Heart left ventricle (tissue), 16 donors: ENCODE results near the gene PCSK5. TPM values are rescaled to one million over a fixed set of nuclear protein-coding genes. Genes with fewer than 3 reads are reported as not detected.

ENCODE experiments used
- ATAC-seq, 4 donors: fragments of 200-7000 bp; cut with Tn5 transposase; one replicate each; pipeline ENCODE4 v1.9.1; 2020 to 2022; ENCODE audit warnings: moderate library complexity in 4 of 4, mild to moderate bottlenecking in 3 of 4, moderate number of reproducible peaks in 1 of 4
- DNase-seq, 5 donors: peaks; one replicate each; pipeline ENCODE4 v3.0.0-alpha.2; 2020
- H3K27ac ChIP-seq, 12 donors: fragments of 200-600 bp; sonication (generic) in 4 of 12; one replicate each; pipeline versions ENCODE4 v1.5.0 to v1.8.0; 2016 to 2022; ENCODE audit warnings: mild to moderate bottlenecking in 2 of 12
- H3K27me3 ChIP-seq, 9 donors: fragments of 200-600 bp; sonication (generic) in 2 of 9; one replicate each; pipeline versions ENCODE4 v1.5.1 to v1.8.0; 2016 to 2022; ENCODE audit warnings: mild to moderate bottlenecking in 3 of 9
- H3K36me3 ChIP-seq, 9 donors: fragments of 200-600 bp; sonication (generic) in 2 of 9; one replicate each; pipeline versions ENCODE4 v1.5.0 to v1.8.0; 2018 to 2022; ENCODE audit warnings: mild to moderate bottlenecking in 2 of 9
- H3K4me1 ChIP-seq, 12 donors: fragments of 200-600 bp; sonication (generic) in 4 of 12; one replicate each; pipeline versions ENCODE4 v1.5.0 to v1.8.0; 2016 to 2022; ENCODE audit warnings: mild to moderate bottlenecking in 3 of 12
- H3K4me3 ChIP-seq, 12 donors: fragments of 200-600 bp; sonication (generic) in 4 of 12; one replicate each; pipeline versions ENCODE4 v1.5.0 to v1.8.0; 2017 to 2022; ENCODE audit warnings: mild to moderate bottlenecking in 9 of 12, moderate library complexity in 4 of 12
- H3K9me3 ChIP-seq, 12 donors: fragments of 200-600 bp; sonication (generic) in 4 of 12; one replicate each; pipeline versions ENCODE4 v1.5.0 to v1.8.0; 2016 to 2022; ENCODE audit warnings: mild to moderate bottlenecking in 1 of 12
- CTCF ChIP-seq, 12 donors: fragments of 200-600 bp; sonication (generic) in 4 of 12; IDR thresholded peaks; one replicate each; pipeline versions ENCODE4 v1.5.0 to v1.8.0; 2018 to 2022; ENCODE audit warnings: antibody characterized with exemption in 12 of 12, mild to moderate bottlenecking in 5 of 12
- POLR2A ChIP-seq, 2 donors: fragments of 450-650 bp; IDR thresholded peaks; one replicate each; pipeline ENCODE4 v1.6.1; 2017; ENCODE audit warnings: antibody characterized with exemption in 2 of 2, mild to moderate bottlenecking in 2 of 2, moderate library complexity in 2 of 2
- WGBS, 4 donors: extraction: QIAGEN DNeasy Blood & Tissue Kit in 2 of 4; methylation state at CpG; one replicate each; pipeline versions ENCODE4 v1.1.5 to v1.1.7; 2013 to 2018; 5-methylcytosine and 5-hydroxymethylcytosine counted together
- intact Hi-C, 10 donors: fragments of 100-400 bp; cut with DNase I; formaldehyde crosslinking; loops; one replicate each; pipeline versions ENCODE4 v1.11.1 to v1.14.2; 2022
- polyA plus RNA-seq, 2 donors: library from polyadenylated mRNA; stranded (reverse); fragments of 200-250 nt; gene quantifications; one replicate each; pipeline ENCODE4 v1.2.3, GENCODE V29; 2013
- total RNA-seq, 9 donors: library from RNA; depleted of rRNA in 2 of 9; stranded (reverse); fragments of >200 nt in 2 of 9; fragmentation: NEBNext Ultra II Directional in 3 of 9; extraction: Animal tissue kit (Norgen Biotek cat#: 25700) in 3 of 9; gene quantifications; one replicate each; pipeline versions ENCODE4 v1.1.0 to v1.2.4, GENCODE V29; 2016 to 2023
- donor health status: ischemic (EF 13 %, LVEDD 7.1; RV severe dilation, severe dysfunction).
- donor health status: healthy with polysubstance abuse.
- donor health status: DM: no; HTN: yes; CAD: no.
- donor health status: DM: no; HTN: no; CAD: no.
- donor health status: ischemic (EF 25% LVEDD 6.9; RV normal size, moderate dysfunction).
- donor health status: ischemic (EF 25% LVEDD 5.7; RV mildly dilated, moderate dysfunction).
- donor health status: healthy.
- donor health status: DM: yes; HTN: yes; CAD: no.
- donor health status: ischemic (EF 35%, LVEDD 5.7; RV mildly dilated, moderate dysfunction).
- donor health status: nonischemic (EF 11% LVEDD 7.7; RV severe dilation, severe dysfunction).
- donor health status: DM: yes; HTN: yes; CAD: no.
- donor health status: PGD.
- donor health status: ischemic (EF 29% LVEDD 5.4; RV normal size, mild dysfunction).
- donor health status: nonischemic (EF 23%, LVEDD 6.1; RV moderate dilation, normal function).

PCSK5 gene
- total and polyA plus RNA-seq, 11 donors: 1.3 to 13.6 (median 5.9) TPM

- 24 to 50% (median 40%) methylated on average over 1 of the region's 1 CpG for WGBS, 4 donors
- Histone ChIP-seq H3K9me3 (no peaks in the 10 kb centered on the region), H3K27me3 (no peaks in the 10 kb centered on the region), H3K4me3 (no peak overlapping the region), H3K36me3 (no peaks in the 10 kb centered on the region), H3K27ac (no peak overlapping the region), H3K4me1 (peaks cover 0 to 15% (median 2%) of the 10 kb centered on the region in 12 donors)
- no peak for TF ChIP-seq POLR2A (IDR thresholded peaks at IDR 0.05)
- no peak for TF ChIP-seq CTCF (IDR thresholded peaks at IDR 0.05)
- ATAC-seq: no peak
- no peak for DNase-seq
- intact Hi-C loops: loop anchor here in 3 of 10 donors (5.0 to 10.0 kb wide), 2 partner anchors 302 to 304 kb away; no protein-coding TSS in a partner anchor
Measured at GRCh38 chr9:76400534-76401096, 510.1 kb downstream of the PCSK5 start.

GRCh38 chr9:76401176-76401575 is 510.7 kb downstream of the PCSK5 start:
- ATAC-seq (no peak), DNase-seq (no peak)
- Histone ChIP-seq H3K4me1 (peaks cover 0 to 9% (median 0%) of the 10 kb centered on the region in 12 donors), H3K27me3 (no peaks in the 10 kb centered on the region), H3K36me3 (no peaks in the 10 kb centered on the region), H3K9me3 (no peaks in the 10 kb centered on the region), H3K27ac (no peak overlapping the region), H3K4me3 (no peak overlapping the region)
- intact Hi-C loops: loop anchor here in 3 of 10 donors (5.0 to 10.0 kb wide), 2 partner anchors 301 to 304 kb away; no protein-coding TSS in a partner anchor
- WGBS, 4 donors: 87 to 91% (median 89%) methylated on average over 2 of the region's 2 CpGs
- no peak for TF ChIP-seq CTCF (IDR thresholded peaks at IDR 0.05)
- TF ChIP-seq POLR2A (IDR thresholded peaks at IDR 0.05): no peak

GRCh38 chr9:76401580-76402354 is 511.3 kb downstream of the PCSK5 start:
- H3K4me3 ChIP-seq: no peak overlapping the region
- H3K27me3 ChIP-seq: no peaks in the 10 kb centered on the region
- H3K36me3 ChIP-seq: no peaks in the 10 kb centered on the region
- H3K27ac ChIP-seq: no peak overlapping the region
- intact Hi-C loops: loop anchor here in 4 of 10 donors (2.0 to 10.0 kb wide), 3 partner anchors 301 to 303 kb away; no protein-coding TSS in a partner anchor
- WGBS, 4 donors: 80 to 84% (median 82%) methylated on average over 3 of the region's 3 CpGs
- TF ChIP-seq CTCF (IDR thresholded peaks at IDR 0.05) (no peak), POLR2A (IDR thresholded peaks at IDR 0.05) (no peak)
- DNase-seq (no peak), ATAC-seq (no peak)
- H3K4me1 ChIP-seq: peaks cover 0 to 9% (median 0%) of the 10 kb centered on the region in 12 donors
- no peaks in the 10 kb centered on the region for H3K9me3 ChIP-seq

GRCh38 chr9:76403352-76403751 is 512.9 kb downstream of the PCSK5 start:
- Histone ChIP-seq H3K4me3 (peak overlapping the region in 2 of 12 donors; percentile 12 to 32), H3K27ac (peak overlapping the region in 6 of 12 donors; percentile 2 to 77 (median 38)), H3K27me3 (no peaks in the 10 kb centered on the region), H3K9me3 (no peaks in the 10 kb centered on the region), H3K36me3 (no peaks in the 10 kb centered on the region), H3K4me1 (peaks cover 0 to 9% (median 0%) of the 10 kb centered on the region in 12 donors)
- peak in 3 of 4 donors; percentile 59 to 82 (median 81) for ATAC-seq
- intact Hi-C loops: loop anchor here in 4 of 10 donors (2.0 to 10.0 kb wide), 3 partner anchors 299 to 301 kb away; no protein-coding TSS in a partner anchor
- no peak for TF ChIP-seq POLR2A (IDR thresholded peaks at IDR 0.05)
- peak; percentile 35 to 66 (median 52) for TF ChIP-seq CTCF (IDR thresholded peaks at IDR 0.05)
- no peak for DNase-seq
- 13 to 22% (median 21%) methylated on average over 2 of the region's 2 CpGs for WGBS, 4 donors
